ENCODE results near the gene AMELX. TPM values are rescaled to one million over a fixed set of nuclear protein-coding genes. Genes with fewer than 3 reads are reported as not detected.

The AMELX gene
- total RNA-seq, 6 experiments from 2014 or later: not detected

DNA sequence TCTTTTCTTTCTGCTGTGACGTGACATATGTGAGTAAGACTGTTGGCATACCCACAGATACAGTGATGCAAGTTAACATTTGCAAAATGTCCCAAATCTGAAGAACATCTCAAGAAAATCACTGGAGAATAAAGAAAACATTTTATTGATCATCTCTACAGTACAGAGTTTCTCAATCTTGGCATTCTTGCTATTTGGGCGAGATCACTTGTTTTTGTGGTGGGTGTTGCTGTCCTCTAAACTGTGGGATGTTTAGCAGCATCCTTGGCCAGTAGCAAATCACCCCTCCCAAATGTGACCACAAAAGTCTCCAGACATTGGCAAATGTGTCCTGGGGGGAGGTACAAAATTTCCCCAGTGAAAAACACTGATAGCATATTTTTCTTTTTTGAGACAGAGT lies 28.8 kb downstream of the AMELX start:
- Mint-ChIP-seq H3K27ac (no peak overlapping the region), H3K27me3 (ENCODE audit: insufficient read depth) (no peaks in the 10 kb centered on the region), H3K36me3 (ENCODE audit: low read depth) (no peaks in the 10 kb centered on the region), H3K4me1 (ENCODE audit: low read depth) (no peaks in the 10 kb centered on the region; the same call in 1 of the 2 replicates), H3K9me3 (no peaks in the 10 kb centered on the region), H3K4me3 (no peak overlapping the region)
- TF ChIP-seq, protein P1, sequence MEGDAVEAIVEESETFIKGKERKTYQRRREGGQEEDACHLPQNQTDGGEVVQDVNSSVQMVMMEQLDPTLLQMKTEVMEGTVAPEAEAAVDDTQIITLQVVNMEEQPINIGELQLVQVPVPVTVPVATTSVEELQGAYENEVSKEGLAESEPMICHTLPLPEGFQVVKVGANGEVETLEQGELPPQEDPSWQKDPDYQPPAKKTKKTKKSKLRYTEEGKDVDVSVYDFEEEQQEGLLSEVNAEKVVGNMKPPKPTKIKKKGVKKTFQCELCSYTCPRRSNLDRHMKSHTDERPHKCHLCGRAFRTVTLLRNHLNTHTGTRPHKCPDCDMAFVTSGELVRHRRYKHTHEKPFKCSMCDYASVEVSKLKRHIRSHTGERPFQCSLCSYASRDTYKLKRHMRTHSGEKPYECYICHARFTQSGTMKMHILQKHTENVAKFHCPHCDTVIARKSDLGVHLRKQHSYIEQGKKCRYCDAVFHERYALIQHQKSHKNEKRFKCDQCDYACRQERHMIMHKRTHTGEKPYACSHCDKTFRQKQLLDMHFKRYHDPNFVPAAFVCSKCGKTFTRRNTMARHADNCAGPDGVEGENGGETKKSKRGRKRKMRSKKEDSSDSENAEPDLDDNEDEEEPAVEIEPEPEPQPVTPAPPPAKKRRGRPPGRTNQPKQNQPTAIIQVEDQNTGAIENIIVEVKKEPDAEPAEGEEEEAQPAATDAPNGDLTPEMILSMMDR (IDR thresholded peaks at IDR 0.05): no peak
- no peak for DNase-seq

DNA sequence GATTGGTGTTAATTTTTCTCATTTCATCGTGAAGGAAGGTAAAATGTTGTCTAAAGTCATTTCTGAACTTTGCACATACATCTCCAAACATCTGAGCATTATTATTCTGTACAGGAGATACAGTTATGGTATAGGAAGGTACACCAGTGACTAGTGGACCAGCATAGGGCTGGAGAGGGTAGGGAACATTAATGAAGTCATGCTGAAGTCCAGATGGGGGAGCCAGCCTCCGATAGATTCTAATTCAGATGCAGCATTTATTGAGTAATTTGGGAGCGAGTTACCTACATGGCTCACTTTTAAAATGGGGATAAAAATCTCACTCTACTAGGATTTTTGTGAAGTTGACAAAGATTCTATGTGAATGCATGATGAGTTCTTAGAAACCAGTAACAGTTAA lies 34.9 kb downstream of the AMELX start:
- H3K27me3 Mint-ChIP-seq (ENCODE audit: insufficient read depth): no peaks in the 10 kb centered on the region; the same call in 1 of the 2 replicates
- no peak for DNase-seq
- TF ChIP-seq, protein P1 (IDR thresholded peaks at IDR 0.05): no peak
- no peaks in the 10 kb centered on the region for H3K36me3 Mint-ChIP-seq (ENCODE audit: low read depth)
- H3K4me3 Mint-ChIP-seq: no peak overlapping the region
- H3K9me3 Mint-ChIP-seq: no peaks in the 10 kb centered on the region
- H3K27ac Mint-ChIP-seq: no peak overlapping the region
- peaks cover 10% of the 10 kb centered on the region; the same call in 1 of the 2 replicates for H3K4me1 Mint-ChIP-seq (ENCODE audit: low read depth)

DNA sequence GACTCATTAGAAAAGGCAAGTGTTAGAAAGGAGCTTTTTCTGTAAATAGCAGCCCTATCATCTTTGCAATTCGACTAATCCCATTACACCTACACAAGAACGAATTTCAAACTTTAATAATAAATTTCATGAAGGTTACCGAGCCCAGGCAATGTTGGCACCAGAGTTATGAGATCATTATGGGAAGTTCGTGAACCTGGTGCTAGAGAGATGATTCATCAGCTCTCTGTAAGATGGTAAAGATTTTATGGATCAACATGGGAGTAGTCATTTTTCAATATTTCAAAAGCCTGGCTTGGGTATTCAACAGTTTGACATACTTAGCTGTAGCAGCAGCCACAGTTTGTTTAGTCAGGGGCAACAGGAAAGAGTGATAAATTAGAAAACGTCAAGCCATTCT lies 35.8 kb downstream of the AMELX start:
- peaks cover 10% of the 10 kb centered on the region; the same call in 1 of the 2 replicates for H3K4me1 Mint-ChIP-seq (ENCODE audit: low read depth)
- no peaks in the 10 kb centered on the region for H3K36me3 Mint-ChIP-seq (ENCODE audit: low read depth)
- H3K27me3 Mint-ChIP-seq (ENCODE audit: insufficient read depth): peaks cover under 1% of the 10 kb centered on the region
- TF ChIP-seq, protein P1 (IDR thresholded peaks at IDR 0.05): no peak
- H3K9me3 Mint-ChIP-seq: no peaks in the 10 kb centered on the region
- no peak overlapping the region for H3K4me3 Mint-ChIP-seq
- peak; percentile 8 for DNase-seq
- H3K27ac Mint-ChIP-seq: no peak overlapping the region

DNA sequence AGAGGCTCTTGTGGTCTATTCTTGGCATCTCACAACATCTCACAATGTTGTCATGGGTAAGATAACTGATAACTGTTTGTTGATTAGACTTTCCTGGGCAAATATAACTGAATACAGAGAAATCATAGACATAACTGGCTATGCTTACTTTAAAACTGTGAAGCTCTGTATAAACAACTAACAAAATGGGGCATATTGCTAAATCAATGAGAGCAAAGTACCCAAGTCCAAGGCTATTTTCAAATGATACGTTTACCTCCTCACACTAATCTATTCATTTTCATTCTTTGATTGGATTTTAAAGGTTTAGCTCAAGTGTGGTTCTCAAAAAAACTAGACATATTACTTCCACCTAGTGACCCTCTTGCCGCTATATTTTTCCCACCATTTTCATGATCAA lies 38.6 kb downstream of the AMELX start:
- no peaks in the 10 kb centered on the region for H3K36me3 Mint-ChIP-seq (ENCODE audit: low read depth)
- no peak overlapping the region for H3K4me3 Mint-ChIP-seq
- DNase-seq: no peak
- peaks cover 10% of the 10 kb centered on the region; the same call in 1 of the 2 replicates for H3K4me1 Mint-ChIP-seq (ENCODE audit: low read depth)
- H3K27ac Mint-ChIP-seq: no peak overlapping the region
- peaks cover 3% of the 10 kb centered on the region for H3K27me3 Mint-ChIP-seq (ENCODE audit: insufficient read depth)
- no peaks in the 10 kb centered on the region for H3K9me3 Mint-ChIP-seq
- TF ChIP-seq, protein P1 (IDR thresholded peaks at IDR 0.05): no peak

- no peak for DNase-seq
- Mint-ChIP-seq H3K4me1 (ENCODE audit: low read depth) (peaks cover 5% of the 10 kb centered on the region; the same call in 1 of the 2 replicates), H3K27me3 (ENCODE audit: insufficient read depth) (peaks cover 4% of the 10 kb centered on the region), H3K4me3 (no peak overlapping the region), H3K9me3 (no peaks in the 10 kb centered on the region), H3K27ac (no peak overlapping the region), H3K36me3 (ENCODE audit: low read depth) (no peaks in the 10 kb centered on the region)
- TF ChIP-seq, protein P1 (IDR thresholded peaks at IDR 0.05): no peak
These were observed 41.0 kb downstream of the AMELX start for GRCh38 chrX:11334165-11334564.

DNA sequence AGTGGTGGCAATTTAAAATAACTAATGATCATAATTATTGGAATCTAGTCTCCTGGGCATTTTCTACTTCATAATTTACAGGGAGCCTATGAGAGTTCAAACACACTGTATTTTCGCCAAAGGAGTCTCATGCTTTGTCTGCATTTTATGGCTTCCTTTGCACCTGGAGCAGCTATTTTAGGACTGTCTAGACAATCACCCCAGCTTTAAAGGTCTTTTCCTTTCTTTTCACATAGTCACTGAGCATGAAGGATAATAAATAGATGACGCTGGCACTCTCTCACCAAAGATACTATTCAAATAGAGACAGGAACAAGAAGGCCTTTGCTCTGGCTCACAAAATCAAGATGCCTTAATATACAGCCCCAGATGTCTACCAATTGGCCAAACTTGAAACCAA lies 43.0 kb downstream of the AMELX start:
- Mint-ChIP-seq H3K27ac (no peak overlapping the region), H3K4me3 (no peak overlapping the region), H3K4me1 (ENCODE audit: low read depth) (peaks cover 6% of the 10 kb centered on the region), H3K36me3 (ENCODE audit: low read depth) (no peaks in the 10 kb centered on the region), H3K9me3 (no peaks in the 10 kb centered on the region), H3K27me3 (ENCODE audit: insufficient read depth) (peaks cover 5% of the 10 kb centered on the region)
- TF ChIP-seq, protein P1 (IDR thresholded peaks at IDR 0.05): no peak
- no peak for DNase-seq

Measured in HFFc6 (cell line).